Keratinocyte (primary cell): ENCODE data around the gene GRK3. TPM values are rescaled to one million over a fixed set of nuclear protein-coding genes. Genes with fewer than 3 reads are reported as not detected.

Experiments
- DNase-seq: peaks from one replicate; pipeline ENCODE4 v3.0.0-alpha.2; 2011; ENCODE audit warnings: low read depth, missing footprints, low spot score
- FAIRE-seq: peaks from 2 replicates; lab custom pipeline; 2011; peaks lifted over from hg19 to GRCh38; lab: Jason Lieb, UNC
- H2AFZ ChIP-seq: 2 replicates; pipeline ENCODE4 v1.6.0; 2012; ENCODE audit warnings: low read length, control low read depth, inconsistent platforms; ENCODE audit not compliant: control insufficient read depth
- H3K27ac ChIP-seq: 2 replicates; pipeline ENCODE4 v1.5.1; 2011; ENCODE audit warnings: low read length; ENCODE audit not compliant: control insufficient read depth, insufficient read depth
- H3K27me3 ChIP-seq: 3 replicates; pipeline ENCODE4 v1.6.0; 2011; ENCODE audit warnings: low read length; ENCODE audit not compliant: control insufficient read depth, insufficient read depth; ENCODE audit errors: extremely low read depth
- H3K36me3 ChIP-seq, 2 experiments: 2 replicates in 1 of 2; 3 replicates in 1 of 2; pipeline ENCODE4 v1.5.1; 2011; ENCODE audit warnings: low read length in 2 of 2, mild to moderate bottlenecking in 1 of 2; ENCODE audit not compliant: control insufficient read depth in 2 of 2, insufficient read depth in 2 of 2; ENCODE audit errors: extremely low read depth in 1 of 2
- H3K4me1 ChIP-seq: 3 replicates; pipeline ENCODE4 v1.5.1; 2011; ENCODE audit warnings: low read length; ENCODE audit not compliant: control insufficient read depth, insufficient read depth; ENCODE audit errors: extremely low read depth
- H3K4me2 ChIP-seq: 3 replicates; pipeline ENCODE4 v1.6.0; 2011; ENCODE audit warnings: low read depth, low read length; ENCODE audit not compliant: control insufficient read depth, insufficient read depth; ENCODE audit errors: extremely low read depth
- H3K4me3 ChIP-seq, 3 experiments: fragments of 200-600 bp in 1 of 3; sonication (generic) in 1 of 3; 2 replicates in 2 of 3; 3 replicates in 1 of 3; pipeline ENCODE4 v1.5.1; 2011 to 2016; ENCODE audit warnings: low read length in 3 of 3, mild to moderate bottlenecking in 3 of 3, control low read depth in 2 of 3, inconsistent platforms in 1 of 3, low read depth in 1 of 3, mixed read lengths in 1 of 3, mixed run types in 1 of 3, moderate library complexity in 1 of 3; ENCODE audit not compliant: control insufficient read depth in 2 of 3, insufficient read depth in 2 of 3; ENCODE audit errors: extremely low read depth in 1 of 3
- H3K79me2 ChIP-seq: 2 replicates; pipeline ENCODE4 v1.6.0; 2012; ENCODE audit warnings: low read length; ENCODE audit not compliant: control insufficient read depth, insufficient read depth
- H3K9ac ChIP-seq: 3 replicates; pipeline ENCODE4 v1.6.0; 2011; ENCODE audit warnings: low read length; ENCODE audit not compliant: control insufficient read depth, insufficient read depth; ENCODE audit errors: extremely low read depth
- H3K9me1 ChIP-seq: 3 replicates; pipeline ENCODE4 v1.6.0; 2011; ENCODE audit warnings: low read length; ENCODE audit not compliant: control insufficient read depth, insufficient read depth; ENCODE audit errors: extremely low read depth
- H3K9me3 ChIP-seq: 2 replicates; pipeline ENCODE4 v1.5.1; 2012; ENCODE audit warnings: low read depth, low read length; ENCODE audit not compliant: control insufficient read depth
- H4K20me1 ChIP-seq: 3 replicates; pipeline ENCODE4 v1.6.0; 2011; ENCODE audit warnings: low read length; ENCODE audit not compliant: control insufficient read depth, insufficient read depth; ENCODE audit errors: extremely low read depth
- CTCF ChIP-seq, 3 experiments: IDR thresholded peaks in 1 of 3; conservative IDR thresholded peaks in 1 of 3; optimal IDR thresholded peaks in 1 of 3; 2 replicates in 2 of 3; 3 replicates in 1 of 3; pipeline versions ENCODE3 to v1.5.1; 2011; ENCODE audit warnings: low read length in 3 of 3, mild to moderate bottlenecking in 3 of 3, moderate library complexity in 2 of 3, control low read depth in 1 of 3, inconsistent platforms in 1 of 3; ENCODE audit not compliant: insufficient read depth in 2 of 3; ENCODE audit errors: extremely low read depth in 1 of 3
- EZH2 ChIP-seq: IDR thresholded peaks from one replicate; pipeline ENCODE4 v1.6.1; 2012; ENCODE audit warnings: inconsistent platforms, mild to moderate bottlenecking, low read length, moderate library complexity
- dilution Hi-C: fragments of 300-500 bp; cut with MboI; formaldehyde crosslinking; loops from one replicate; pipeline ENCODE4 v1.7.0; 2020; ENCODE audit warnings: low sequenced_read_pairs; ENCODE audit not compliant: extremely low pct_ligation_motif_present
- polyA minus RNA-seq, 3 experiments: library from RNA; depleted of rRNA, polyadenylated mRNA; stranded (reverse); fragments of >200 nt; gene quantifications; 1 replicate in 1 of 3; 2 replicates in 1 of 3; 3 replicates in 1 of 3; pipeline ENCODE4 v1.2.3, GENCODE V29; 2011
- polyA plus RNA-seq, 5 experiments: library from polyadenylated mRNA; depleted of rRNA in 3 of 5; stranded (reverse) in 3 of 5; stranded (forward) in 1 of 5; unstranded in 1 of 5; fragments of >200 nt; gene quantifications; 1 replicate in 1 of 5; 2 replicates in 3 of 5; 3 replicates in 1 of 5; pipeline versions ENCODE4 v1.2.1 to v1.2.3, GENCODE V29; 2011 to 2012; ENCODE audit warnings: missing spikeins in 2 of 5, low read depth in 1 of 5, low replicate concordance in 1 of 5

The GRK3 gene
- 6.0 to 8.1 TPM (median 6.3 TPM) in 3 replicates for polyA plus RNA-seq
- 8.9 TPM for polyA plus RNA-seq (2011; ENCODE audit: low read depth)
- 4.5 and 8.4 TPM in 2 replicates for polyA plus RNA-seq (2011; cell fraction: cytosol; rRNA removed)
- 6.7 and 7.4 TPM in 2 replicates for polyA plus RNA-seq (2011; cell fraction: nucleus; rRNA removed)
- polyA plus RNA-seq (2012; ENCODE audit: low replicate concordance) = 3.0 and 7.2 TPM in 2 replicates
- 6.3 to 9.6 TPM (median 6.8 TPM) in 3 replicates for polyA minus RNA-seq
- polyA minus RNA-seq (2011; cell fraction: cytosol; rRNA and poly(A)+ RNA removed) = 6.5 TPM
- polyA minus RNA-seq (2011; cell fraction: nucleus; rRNA and poly(A)+ RNA removed) = 4.9 and 9.6 TPM in 2 replicates

- H3K27ac ChIP-seq = peak within 1 kb of the TSS; percentile 54
- H3K36me3 ChIP-seq = no peaks in the 10 kb centered on the region
- TF ChIP-seq EZH2 = no peak
- TF ChIP-seq CTCF (optimal IDR thresholded peaks at IDR 0.05 in 1 of 3, IDR thresholded peaks at IDR 0.05 in 1 of 3, conservative IDR thresholded peaks at IDR 0.05 in 1 of 3; ENCODE audit: extremely low read depth in 1 of 3, insufficient read depth in 2 of 3, low read length in 3 of 3) = no peak
- peak within 1 kb of the TSS; percentile 76 to 83 (median 79) for H3K4me3 ChIP-seq
- no peaks in the 10 kb centered on the region for H3K9me1 ChIP-seq
- peaks cover 20% of the 10 kb centered on the region for H3K4me1 ChIP-seq
- H4K20me1 ChIP-seq = no peaks in the 10 kb centered on the region
- dilution Hi-C loops = no loop called here
- H3K9ac ChIP-seq = peak within 1 kb of the TSS; percentile 80
- peaks cover 6% of the 10 kb centered on the region for H3K79me2 ChIP-seq
- peak; percentile 33 for DNase-seq
- H3K4me2 ChIP-seq = peak within 1 kb of the TSS; percentile 92
- no peaks in the 10 kb centered on the region for H3K9me3 ChIP-seq
- FAIRE-seq = no peak
- peak within 1 kb of the TSS; percentile 88 for H2AFZ ChIP-seq
- no peaks in the 10 kb centered on the region for H3K27me3 ChIP-seq
Observed at GRCh38 chr22:25564320-25564978, at the start of gene GRK3. Gene GRK3 (plus strand): TSS chr22:25564675. CDS start chr22:25565041, 366 bp downstream.

DNA sequence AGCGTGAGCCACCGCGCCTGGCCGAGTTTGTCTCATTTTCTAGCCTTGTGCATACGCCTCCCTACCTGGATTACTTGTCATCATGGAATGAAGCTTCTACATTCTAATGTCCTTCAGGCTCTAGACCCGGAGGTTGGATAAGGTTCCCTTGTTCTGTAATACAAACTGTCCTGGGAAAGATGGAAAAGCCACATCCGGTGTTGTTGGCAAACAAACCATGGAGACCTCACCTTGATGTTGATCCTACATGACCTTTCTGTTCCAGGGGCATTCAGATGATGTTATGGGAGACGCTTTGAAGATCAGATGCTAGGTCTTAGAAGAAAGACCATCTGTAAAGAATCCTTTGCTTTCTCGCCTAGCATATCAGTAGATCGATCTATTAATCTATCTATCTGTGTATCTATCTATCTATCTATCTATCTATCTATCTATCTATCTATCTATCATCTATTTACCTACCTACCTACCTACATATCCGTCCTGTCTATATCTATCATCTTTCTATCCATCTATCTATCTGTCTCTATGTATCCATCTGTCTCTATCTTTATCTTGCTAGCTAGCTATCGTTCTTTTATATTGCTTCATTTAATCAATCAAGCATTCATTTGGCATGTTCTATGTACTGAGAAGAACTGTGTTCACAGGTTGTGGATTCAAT lies 46.3 kb upstream of the GRK3 start:
- Histone ChIP-seq H3K4me3 (no peak overlapping the region), H3K36me3 (no peaks in the 10 kb centered on the region), H2AFZ (no peak overlapping the region), H3K9me3 (no peaks in the 10 kb centered on the region), H3K4me2 (no peak overlapping the region), H3K27ac (no peak overlapping the region), H3K9ac (no peak overlapping the region), H3K4me1 (peaks cover 6% of the 10 kb centered on the region), H3K9me1 (no peaks in the 10 kb centered on the region), H4K20me1 (no peaks in the 10 kb centered on the region), H3K79me2 (no peaks in the 10 kb centered on the region), H3K27me3 (no peaks in the 10 kb centered on the region)
- DNase-seq (no peak), FAIRE-seq (peak; percentile 29)
- no peak for TF ChIP-seq CTCF (optimal IDR thresholded peaks at IDR 0.05 in 1 of 3, IDR thresholded peaks at IDR 0.05 in 1 of 3, conservative IDR thresholded peaks at IDR 0.05 in 1 of 3; ENCODE audit: extremely low read depth in 1 of 3, insufficient read depth in 2 of 3, low read length in 3 of 3)
- no peak for TF ChIP-seq EZH2
- dilution Hi-C loops = no loop called here
